Islet of Langerhans (tissue), 1 donor: Measurements from ENCODE around the gene UBE2L5.

ENCODE experiments used
- FAIRE-seq: peaks from one replicate; lab custom pipeline; 2011; peaks lifted over from hg19 to GRCh38; lab: Jason Lieb, UNC

The UBE2L5 gene

DNA sequence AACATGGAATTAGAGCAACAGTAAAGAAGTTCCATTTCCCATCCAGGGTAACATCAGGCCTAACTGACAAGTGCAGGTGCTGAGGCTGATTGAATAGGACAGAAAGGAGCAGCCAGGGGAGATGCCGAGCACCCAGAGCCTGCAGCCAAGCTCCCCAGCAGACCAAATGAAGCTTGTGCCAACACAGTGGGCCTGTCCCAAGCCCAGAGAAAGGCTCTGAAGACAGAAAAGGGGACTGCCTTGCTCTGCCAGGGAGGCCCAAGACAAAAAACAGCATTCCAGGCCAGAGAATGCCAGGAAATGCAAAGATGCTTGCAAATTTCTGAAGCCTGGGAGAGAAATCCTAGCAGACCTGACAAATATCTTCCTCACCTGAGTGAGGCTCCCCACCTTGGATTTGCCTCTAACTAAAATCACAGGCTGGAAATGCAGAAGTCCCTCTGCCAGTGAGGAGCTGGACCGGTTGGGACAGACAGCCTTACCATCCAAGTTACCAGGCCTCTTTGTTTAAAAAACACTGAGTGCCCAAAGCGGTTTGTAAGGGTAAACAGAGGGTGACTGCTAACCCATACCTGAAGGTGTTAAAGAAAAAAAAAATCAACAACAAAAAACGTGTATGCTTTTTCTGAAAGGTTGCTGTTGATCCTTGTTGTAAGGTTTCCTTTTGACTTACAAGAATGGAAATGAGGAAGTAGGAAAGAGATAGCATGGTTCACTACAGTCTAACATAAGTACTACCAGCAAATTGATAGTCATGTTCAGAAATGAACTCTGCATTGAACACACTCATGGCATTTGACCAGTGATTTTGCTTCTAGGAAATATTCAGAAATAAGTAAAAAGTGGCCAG, 55.3 kb downstream of the UBE2L5 start:
- no peak for FAIRE-seq
